ENCODE measurements around the gene SEMA3E.

The SEMA3E gene

DNA sequence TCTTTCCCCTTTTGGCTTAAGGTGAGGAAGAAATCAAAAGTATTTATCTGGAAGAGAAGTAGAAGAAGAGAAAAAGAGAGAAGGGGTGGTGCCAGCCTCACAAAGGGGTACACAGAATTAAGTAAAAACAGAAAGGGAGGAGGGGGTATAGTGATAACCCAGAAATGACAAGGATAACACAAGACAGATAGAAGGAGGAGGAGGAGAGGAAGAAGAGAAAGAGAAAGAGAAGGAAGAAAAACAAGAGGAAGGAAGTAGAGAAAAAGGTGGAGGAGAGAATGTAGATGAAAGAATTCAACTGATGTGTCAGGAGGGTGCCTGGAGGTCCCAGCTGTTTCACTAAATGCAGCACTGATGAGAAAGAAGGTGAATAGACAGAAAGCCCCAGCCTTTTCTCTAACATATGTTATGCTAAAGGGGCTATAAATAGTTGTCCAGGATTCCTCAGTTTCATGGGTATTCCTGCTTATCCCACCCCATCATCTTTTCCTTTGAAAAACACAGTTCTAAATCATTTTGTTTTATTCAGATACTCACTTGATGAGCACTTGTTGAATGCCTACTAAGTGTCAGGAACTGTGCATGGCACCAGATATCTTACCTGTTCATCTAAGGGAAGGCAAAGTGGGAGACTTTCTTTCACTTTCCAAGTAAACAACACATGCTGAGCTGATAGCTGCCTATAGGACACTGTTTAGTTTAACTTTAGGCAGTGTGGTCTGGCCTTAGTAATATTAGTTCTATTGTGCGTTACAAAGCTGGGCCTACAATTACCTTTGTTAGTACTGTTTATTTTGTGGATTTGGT is 8.0 kb downstream of the SEMA3E start:
- no peak for DNase-seq

- DNase-seq, result no peak
Measured at GRCh38 chr7:83640240-83640639, 8.7 kb downstream of the SEMA3E start.

DNA sequence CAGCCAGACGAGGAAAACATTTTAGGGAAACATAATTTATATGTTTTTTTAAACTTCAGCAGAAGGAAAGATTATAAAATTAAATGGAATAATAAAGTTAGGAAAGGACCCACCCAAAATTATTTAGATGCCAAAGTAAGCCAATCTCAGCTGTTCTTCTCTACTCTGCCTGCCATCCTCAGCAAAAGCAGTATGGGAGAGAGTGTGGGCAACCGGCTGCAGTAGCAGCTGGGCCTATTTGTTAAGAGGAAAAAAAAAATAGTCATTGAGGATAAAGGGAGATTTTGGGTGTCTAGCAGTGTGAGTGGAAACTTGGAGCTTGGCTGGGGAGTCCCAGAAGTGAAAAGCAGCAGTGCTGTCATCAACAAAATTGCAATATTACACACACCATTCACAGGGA is 15.4 kb downstream of the SEMA3E start:
- DNase-seq, result no peak

GRCh38 chr7:83629117-83629880 is 19.6 kb downstream of the SEMA3E start:
- no peak for DNase-seq

GRCh38 chr7:83617858-83618257 is 31.1 kb downstream of the SEMA3E start:
- no peak for DNase-seq

DNA sequence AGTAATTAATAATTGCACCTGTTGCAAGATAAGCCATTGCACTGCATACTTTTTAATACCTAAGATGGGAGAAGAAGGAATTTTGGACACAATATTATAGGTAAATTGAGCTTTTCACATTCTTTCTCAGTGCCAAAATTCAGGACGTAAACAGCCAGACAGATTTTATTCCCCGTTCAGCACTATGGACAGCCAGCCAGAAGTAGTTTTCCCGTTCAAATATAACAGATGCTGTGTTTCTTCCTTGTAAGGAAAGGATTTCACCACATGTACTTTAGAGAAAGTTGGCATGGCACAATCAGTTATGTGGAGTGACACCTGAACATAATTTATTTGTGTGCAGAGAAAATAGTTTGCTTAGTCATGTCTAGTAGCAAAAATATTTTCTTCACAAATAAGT is 34.8 kb downstream of the SEMA3E start:
- DNase-seq, result no peak

DNA sequence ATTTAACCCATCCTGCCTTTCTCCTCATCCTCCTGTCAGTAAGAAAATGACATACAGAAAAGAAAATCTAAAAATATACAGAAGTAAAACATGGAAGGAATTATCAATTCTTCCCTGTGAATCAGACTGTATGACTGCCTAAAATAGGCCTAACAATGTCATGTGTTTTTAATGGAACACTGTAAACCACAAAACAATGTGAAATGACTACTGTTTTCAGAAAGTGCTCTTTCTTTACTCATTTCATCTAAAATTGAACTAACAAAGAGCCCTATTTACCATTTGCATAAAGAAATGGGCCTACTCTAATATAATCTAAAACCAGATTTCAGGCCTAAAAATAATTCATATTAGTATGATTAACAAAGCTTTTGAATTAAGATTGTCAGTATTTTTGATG is 35.7 kb downstream of the SEMA3E start:
- no peak for DNase-seq

- no peak for DNase-seq
Measured at GRCh38 chr7:83611776-83612175, 37.2 kb downstream of the SEMA3E start.

GRCh38 chr7:83610649-83611304 is 38.2 kb downstream of the SEMA3E start:
- no peak for DNase-seq

GRCh38 chr7:83608716-83609115 is 40.2 kb downstream of the SEMA3E start:
- DNase-seq, result no peak

GRCh38 chr7:83603649-83604048 is 45.3 kb downstream of the SEMA3E start:
- DNase-seq, result no peak

- DNase-seq, result no peak
Measured at GRCh38 chr7:83599131-83599530, 49.8 kb downstream of the SEMA3E start.

DNA sequence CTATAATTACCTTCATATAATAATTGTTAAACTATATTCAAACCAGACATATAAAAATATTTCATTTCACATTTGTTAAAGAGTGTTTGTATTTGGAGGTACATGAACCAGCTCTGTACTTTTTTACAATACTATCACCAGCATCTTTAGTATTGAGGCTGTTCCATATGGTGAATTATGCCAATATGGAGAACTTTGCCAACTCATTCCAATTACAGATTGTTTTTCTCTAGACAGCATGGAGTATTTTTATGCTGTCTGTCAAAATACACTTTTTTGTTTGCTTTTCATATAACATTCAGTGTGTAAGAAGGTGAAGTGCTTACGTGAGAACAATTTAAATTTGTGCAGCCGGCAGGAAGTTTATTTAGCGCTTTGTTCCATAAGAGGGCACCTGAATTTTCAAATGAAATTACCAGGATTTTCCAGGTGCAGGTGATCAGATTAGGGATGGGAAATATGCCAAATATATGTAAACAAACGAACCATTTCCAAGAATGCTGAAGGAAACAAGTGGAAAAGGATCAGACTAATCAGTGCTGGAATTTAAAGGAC is 54.9 kb downstream of the SEMA3E start:
- no peak for DNase-seq

DNA sequence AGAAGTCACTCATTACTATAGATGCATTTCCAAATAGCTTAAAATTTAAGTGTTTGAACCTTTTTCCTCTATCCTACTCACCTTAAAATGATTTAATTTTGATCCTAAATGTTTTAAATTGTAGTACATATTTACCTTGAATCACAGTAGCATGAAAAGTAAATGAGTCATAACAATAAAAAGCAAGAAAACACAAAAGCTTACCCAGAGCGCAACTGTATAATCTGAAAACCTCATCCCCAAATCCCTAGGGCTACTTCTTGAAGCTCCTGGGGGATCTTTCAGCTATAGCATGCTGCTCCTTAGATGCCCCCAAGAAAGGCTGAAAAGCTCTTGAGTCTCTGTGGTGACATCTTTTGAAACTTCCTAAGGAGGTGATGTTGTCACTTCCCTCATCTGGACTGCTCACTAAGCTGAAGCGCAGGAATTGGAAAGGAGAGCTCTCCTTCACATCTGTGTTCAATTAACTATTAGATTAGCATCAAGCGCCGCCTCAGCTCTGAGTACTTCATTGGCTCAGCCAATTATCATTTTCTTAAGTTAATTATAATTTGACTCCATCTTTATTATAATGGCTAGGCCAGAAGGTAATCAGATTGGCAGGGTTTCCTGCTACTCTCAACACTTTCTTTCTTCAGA is 60.2 kb downstream of the SEMA3E start:
- no peak for DNase-seq

GRCh38 chr7:83586281-83586680 is 62.7 kb downstream of the SEMA3E start:
- DNase-seq, result no peak

GRCh38 chr7:83581667-83582435 is 67.1 kb downstream of the SEMA3E start:
- no peak for DNase-seq

GRCh38 chr7:83579740-83580139 is 69.2 kb downstream of the SEMA3E start:
- DNase-seq, result no peak

DNA sequence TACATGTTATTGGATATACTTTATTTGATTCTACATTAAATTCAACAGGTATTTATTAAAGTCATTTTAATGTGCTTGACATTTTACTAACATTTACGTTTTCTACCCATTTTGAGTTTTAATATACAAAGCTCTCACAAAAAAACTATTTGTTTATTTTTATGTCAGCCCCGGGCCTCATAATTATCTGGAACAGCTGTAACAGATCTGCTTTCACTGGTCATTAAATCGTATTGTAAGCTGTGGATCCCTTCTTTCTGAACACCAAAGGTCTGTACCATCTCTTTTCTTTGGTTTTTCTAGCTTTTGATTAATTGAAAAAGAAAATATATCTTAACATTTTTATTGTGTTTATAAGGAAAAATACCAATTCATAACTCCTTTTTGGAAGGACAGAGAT is 73.5 kb downstream of the SEMA3E start:
- DNase-seq, result no peak

DNA sequence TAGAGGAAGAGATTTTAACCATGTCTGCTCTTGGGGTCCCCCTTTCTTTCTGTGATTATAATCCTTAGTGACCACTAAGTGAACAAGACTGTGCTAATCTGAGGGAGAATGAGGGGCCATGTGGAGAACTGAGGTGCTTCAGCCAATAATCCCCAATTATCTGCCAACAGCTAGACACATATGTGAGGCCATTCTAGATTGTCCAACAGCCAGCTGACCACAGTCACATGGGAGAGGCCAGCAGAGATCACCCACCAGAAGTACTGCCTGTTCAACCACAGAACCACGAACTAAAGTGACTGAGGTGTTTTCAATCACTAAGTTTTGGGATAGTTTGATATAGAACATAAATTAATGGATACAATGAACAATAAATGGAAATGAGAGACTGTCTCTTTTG is 74.3 kb downstream of the SEMA3E start:
- no peak for DNase-seq

DNA sequence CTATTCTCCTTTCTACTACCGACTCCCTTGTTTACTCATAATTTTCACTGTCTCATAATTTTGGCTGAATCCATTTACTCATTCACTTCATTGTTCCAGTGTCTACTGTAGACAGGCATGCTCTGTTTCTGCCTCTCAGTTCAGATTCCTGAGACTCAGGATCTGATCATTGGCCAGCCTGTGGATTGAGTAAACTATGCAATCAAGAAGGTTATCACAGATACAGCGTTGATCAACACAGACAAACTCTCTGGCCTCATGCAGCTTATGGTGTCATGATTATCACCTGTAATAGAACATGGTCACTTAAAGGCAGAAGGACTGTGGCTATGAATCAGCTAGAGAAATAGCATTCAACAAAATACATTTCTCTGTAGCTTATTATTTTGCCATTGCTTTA is 86.0 kb downstream of the SEMA3E start:
- DNase-seq, result no peak

GRCh38 chr7:83562289-83562688 is 86.7 kb downstream of the SEMA3E start:
- no peak for DNase-seq

DNA sequence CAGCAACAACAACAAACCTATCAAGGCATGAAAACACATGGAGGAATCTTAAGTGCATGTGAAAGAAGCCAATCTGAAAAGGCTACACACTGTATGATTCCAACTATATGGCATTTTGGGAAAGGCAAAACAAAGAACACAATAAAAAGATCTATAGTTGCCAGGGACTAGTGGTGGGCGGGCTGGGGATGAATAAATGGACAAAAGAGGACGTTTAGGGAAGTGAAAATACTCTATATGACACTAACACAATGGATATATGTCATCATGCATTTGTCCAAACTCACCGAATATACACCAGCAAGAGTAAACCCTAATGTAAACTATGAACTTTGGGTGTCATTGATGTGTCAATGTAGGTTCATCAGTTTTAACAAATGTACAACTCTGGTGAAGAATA is 89.1 kb downstream of the SEMA3E start:
- no peak for DNase-seq

Measured in activated T-cell treated with anti-CD3 and anti-CD28 coated beads, Interleukin-2, amount 50 U/mL, for 1 hour (primary cell).